Smooth muscle cell (in vitro differentiated cells): ENCODE results near the gene LTBP2. TPM values are rescaled to one million over a fixed set of nuclear protein-coding genes. Genes with fewer than 3 reads are reported as not detected.

Source experiments
- DNase-seq: peaks from one replicate; lab custom pipeline; 2025; ENCODE audit not compliant: unreplicated experiment; lab: John Stamatoyannopoulos, UW
- H2AFZ ChIP-seq: fragments of 200-600 bp; sonication (generic); 2 replicates; pipeline ENCODE4 v1.6.0; 2016; ENCODE audit warnings: antibody characterized with exemption, low read depth, mild to moderate bottlenecking
- H3F3A ChIP-seq: fragments of 200-600 bp; sonication (generic); 2 replicates; pipeline ENCODE4 v1.6.0; 2017; ENCODE audit warnings: antibody characterized with exemption, low read depth
- H3K27ac ChIP-seq: fragments of 200-600 bp; sonication (generic); 2 replicates; pipeline ENCODE4 v1.5.1; 2016; ENCODE audit warnings: low read depth, mild to moderate bottlenecking
- H3K27me3 ChIP-seq: fragments of 200-600 bp; sonication (generic); 2 replicates; pipeline ENCODE4 v1.6.1; 2016; ENCODE audit warnings: low read depth, mild to moderate bottlenecking
- H3K36me3 ChIP-seq: fragments of 200-600 bp; sonication (generic); 2 replicates; pipeline ENCODE4 v1.5.1; 2016; ENCODE audit warnings: low read depth
- H3K4me1 ChIP-seq: fragments of 200-600 bp; sonication (generic); 2 replicates; pipeline ENCODE4 v1.5.1; 2016; ENCODE audit warnings: low read depth
- H3K4me2 ChIP-seq: fragments of 200-600 bp; sonication (generic); 2 replicates; pipeline ENCODE4 v1.6.0; 2016; ENCODE audit warnings: mild to moderate bottlenecking
- H3K4me3 ChIP-seq: fragments of 200-600 bp; sonication (generic); 2 replicates; pipeline ENCODE4 v1.5.1; 2016; ENCODE audit warnings: mild to moderate bottlenecking
- H3K79me2 ChIP-seq: fragments of 200-600 bp; sonication (generic); 2 replicates; pipeline ENCODE4 v1.6.0; 2016; ENCODE audit warnings: low read depth, mild to moderate bottlenecking
- H3K9ac ChIP-seq: fragments of 200-600 bp; sonication (generic); 2 replicates; pipeline ENCODE4 v1.6.0; 2016; ENCODE audit warnings: low read depth
- H3K9me3 ChIP-seq: fragments of 200-600 bp; sonication (generic); replicated peaks from 2 replicates; pipeline ENCODE4 v1.5.1; 2016; ENCODE audit warnings: low read depth
- H4K20me1 ChIP-seq: fragments of 200-600 bp; sonication (generic); 2 replicates; pipeline ENCODE4 v1.6.0; 2016; ENCODE audit warnings: low read depth
- CTCF ChIP-seq: fragments of 200-600 bp; sonication (generic); IDR thresholded peaks from 2 replicates; pipeline ENCODE4 v1.5.1; 2017; ENCODE audit warnings: borderline replicate concordance, mild to moderate bottlenecking, antibody characterized with exemption; ENCODE audit not compliant: insufficient read depth, poor library complexity, severe bottlenecking
- WGBS: methylation state at CpG from one replicate; pipeline ENCODE4 v1.1.7; 2016; ENCODE audit warnings: low lambda C conversion rate; 5-methylcytosine and 5-hydroxymethylcytosine counted together
- polyA plus RNA-seq: library from polyadenylated mRNA; unstranded; fragments of >200 nt; fragmentation: Nextera tagmentation; extraction: Ambion mirVana; gene quantifications from 2 replicates; pipeline ENCODE4 v1.2.1, GENCODE V29; 2016
- total RNA-seq: library from RNA; depleted of rRNA; stranded (reverse); fragments of >200 nt; gene quantifications from 2 replicates; pipeline ENCODE4 v1.2.3, GENCODE V29; 2014

LTBP2 gene
- total and polyA plus RNA-seq, 2 experiments from 2014 or later, result 90.1 to 108 TPM

- no peak for TF ChIP-seq CTCF
Observed at GRCh38 chr14:74531006-74531405, 81.0 kb downstream of the LTBP2 start.

GRCh38 chr14:74528886-74529285, 83.2 kb downstream of the LTBP2 start:
- no peaks in the 10 kb centered on the region for H4K20me1 ChIP-seq
- no peak for TF ChIP-seq CTCF
- H2AFZ ChIP-seq, result no peak overlapping the region
- H3K79me2 ChIP-seq, result no peaks in the 10 kb centered on the region
- WGBS, result 91% methylated on average over 10 of the region's 10 CpGs
- peaks cover 10% of the 10 kb centered on the region for H3K4me1 ChIP-seq
- no peak overlapping the region for H3K4me3 ChIP-seq
- H3K4me2 ChIP-seq, result no peak overlapping the region
- H3F3A ChIP-seq, result no peaks in the 10 kb centered on the region
- H3K27ac ChIP-seq, result no peak overlapping the region
- no peaks in the 10 kb centered on the region for H3K9me3 ChIP-seq
- no peaks in the 10 kb centered on the region for H3K27me3 ChIP-seq
- no peak for DNase-seq
- peaks cover 5% of the 10 kb centered on the region for H3K36me3 ChIP-seq
- H3K9ac ChIP-seq, result no peak overlapping the region

More at GRCh38 chr14:74531006-74531405, 81.0 kb downstream of the LTBP2 start:
- H3K27me3 ChIP-seq, result no peaks in the 10 kb centered on the region
- peaks cover 3% of the 10 kb centered on the region for H3K4me1 ChIP-seq
- no peaks in the 10 kb centered on the region for H4K20me1 ChIP-seq
- no peaks in the 10 kb centered on the region for H3F3A ChIP-seq
- no peak overlapping the region for H3K9ac ChIP-seq
- no peak overlapping the region for H2AFZ ChIP-seq
- no peak overlapping the region for H3K27ac ChIP-seq
- H3K9me3 ChIP-seq, result no peaks in the 10 kb centered on the region
- no peaks in the 10 kb centered on the region for H3K79me2 ChIP-seq
- WGBS, result 75% methylated on average over 3 of the region's 3 CpGs
- H3K4me3 ChIP-seq, result no peak overlapping the region
- H3K36me3 ChIP-seq, result peaks cover 5% of the 10 kb centered on the region
- no peak for DNase-seq
- no peak overlapping the region for H3K4me2 ChIP-seq

- H2AFZ ChIP-seq, result no peak overlapping the region
- no peak overlapping the region for H3K4me3 ChIP-seq
- no peaks in the 10 kb centered on the region for H3K79me2 ChIP-seq
- H3F3A ChIP-seq, result no peaks in the 10 kb centered on the region
- no peak for TF ChIP-seq CTCF
- no peaks in the 10 kb centered on the region for H3K27me3 ChIP-seq
- no peak overlapping the region for H3K4me2 ChIP-seq
- H3K27ac ChIP-seq, result no peak overlapping the region
- no peaks in the 10 kb centered on the region for H3K9me3 ChIP-seq
- H3K36me3 ChIP-seq, result peaks cover 5% of the 10 kb centered on the region
- H3K4me1 ChIP-seq, result peaks cover 10% of the 10 kb centered on the region
- no peaks in the 10 kb centered on the region for H4K20me1 ChIP-seq
- no peak overlapping the region for H3K9ac ChIP-seq
- WGBS, result 95% methylated on average over 14 of the region's 14 CpGs
- DNase-seq, result no peak
Observed at GRCh38 chr14:74528406-74528805, 83.6 kb downstream of the LTBP2 start.

GRCh38 chr14:74527736-74528280, 84.2 kb downstream of the LTBP2 start:
- Histone ChIP-seq H3K9ac (no peak overlapping the region), H3K9me3 (no peaks in the 10 kb centered on the region), H3K79me2 (no peaks in the 10 kb centered on the region), H3F3A (no peaks in the 10 kb centered on the region), H3K27me3 (no peaks in the 10 kb centered on the region), H4K20me1 (no peaks in the 10 kb centered on the region), H3K4me2 (no peak overlapping the region), H3K36me3 (peaks cover under 1% of the 10 kb centered on the region), H3K4me3 (no peak overlapping the region), H3K4me1 (peaks cover 10% of the 10 kb centered on the region), H2AFZ (no peak overlapping the region), H3K27ac (no peak overlapping the region)
- 93% methylated on average over 10 of the region's 10 CpGs for WGBS
- no peak for DNase-seq
- TF ChIP-seq CTCF, result no peak
